ENCODE results near the gene KLK7. TPM values are rescaled to one million over a fixed set of nuclear protein-coding genes. Genes with fewer than 3 reads are reported as not detected.

KLK7 gene
- 0.52 to 1.3 TPM (median 0.97 TPM) in 3 replicates for total RNA-seq

DNA sequence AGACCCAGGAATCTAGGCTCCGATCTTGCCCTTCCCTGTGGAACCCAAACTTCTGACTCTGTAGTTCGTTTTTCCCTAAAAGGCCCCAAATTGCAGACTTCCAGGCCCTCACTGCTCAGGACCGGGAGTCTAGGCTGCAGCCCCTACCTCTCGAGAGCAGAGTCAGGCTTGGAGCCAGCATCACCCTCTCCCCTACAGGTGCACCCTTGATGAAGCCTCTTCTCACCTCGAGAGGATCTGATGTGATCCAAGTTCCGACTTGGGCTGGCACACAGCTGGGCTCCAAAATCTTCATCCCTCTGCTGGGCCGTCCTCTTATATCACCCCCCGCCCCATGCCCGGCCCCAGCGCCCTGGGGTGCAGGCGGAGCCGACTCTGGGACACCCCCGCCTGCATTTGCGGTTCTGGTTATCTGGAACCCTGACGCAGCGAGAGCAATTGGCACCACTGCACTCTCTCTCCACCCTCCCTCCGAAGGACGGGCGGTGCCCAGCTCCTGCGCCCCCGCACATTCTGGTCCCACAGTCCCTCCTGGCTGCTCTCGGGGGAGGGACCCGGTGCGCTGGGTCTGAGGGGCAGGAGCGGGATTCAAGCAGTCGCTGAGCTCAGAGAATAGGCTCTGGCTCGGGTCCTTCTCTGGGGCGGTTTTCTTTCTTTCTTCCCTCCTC is at the start of gene KLK7:
TSS of gene KLK7 (minus strand) at position 293 of the 668 bp plus-strand sequence. CDS start 1,518 bp downstream, outside the sequence.
- Mint-ChIP-seq H3K4me3 (no peak within 1 kb of the TSS), H3K9me3 (peaks cover 4% of the 10 kb centered on the region), H3K4me1 (peaks cover 10% of the 10 kb centered on the region), H3K27me3 (ENCODE audit: low read depth) (peaks cover 66% of the 10 kb centered on the region), H3K36me3 (no peaks in the 10 kb centered on the region), H3K27ac (no peak within 1 kb of the TSS)
- no peak for DNase-seq (ENCODE audit: low spot score in 2 of 2, unreplicated experiment in 2 of 2)
- TF ChIP-seq, protein P1, sequence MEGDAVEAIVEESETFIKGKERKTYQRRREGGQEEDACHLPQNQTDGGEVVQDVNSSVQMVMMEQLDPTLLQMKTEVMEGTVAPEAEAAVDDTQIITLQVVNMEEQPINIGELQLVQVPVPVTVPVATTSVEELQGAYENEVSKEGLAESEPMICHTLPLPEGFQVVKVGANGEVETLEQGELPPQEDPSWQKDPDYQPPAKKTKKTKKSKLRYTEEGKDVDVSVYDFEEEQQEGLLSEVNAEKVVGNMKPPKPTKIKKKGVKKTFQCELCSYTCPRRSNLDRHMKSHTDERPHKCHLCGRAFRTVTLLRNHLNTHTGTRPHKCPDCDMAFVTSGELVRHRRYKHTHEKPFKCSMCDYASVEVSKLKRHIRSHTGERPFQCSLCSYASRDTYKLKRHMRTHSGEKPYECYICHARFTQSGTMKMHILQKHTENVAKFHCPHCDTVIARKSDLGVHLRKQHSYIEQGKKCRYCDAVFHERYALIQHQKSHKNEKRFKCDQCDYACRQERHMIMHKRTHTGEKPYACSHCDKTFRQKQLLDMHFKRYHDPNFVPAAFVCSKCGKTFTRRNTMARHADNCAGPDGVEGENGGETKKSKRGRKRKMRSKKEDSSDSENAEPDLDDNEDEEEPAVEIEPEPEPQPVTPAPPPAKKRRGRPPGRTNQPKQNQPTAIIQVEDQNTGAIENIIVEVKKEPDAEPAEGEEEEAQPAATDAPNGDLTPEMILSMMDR (IDR thresholded peaks at IDR 0.05; ENCODE audit: unreplicated experiment), result no peak

- Mint-ChIP-seq H3K9me3 (no peaks in the 10 kb centered on the region), H3K4me1 (peaks cover 3% of the 10 kb centered on the region), H3K4me3 (no peak overlapping the region), H3K27me3 (ENCODE audit: low read depth) (peaks cover 34% of the 10 kb centered on the region), H3K27ac (no peak overlapping the region), H3K36me3 (no peaks in the 10 kb centered on the region)
- TF ChIP-seq, protein P1 (IDR thresholded peaks at IDR 0.05; ENCODE audit: unreplicated experiment), result no peak
- DNase-seq (ENCODE audit: low spot score in 2 of 2, unreplicated experiment in 2 of 2), result no peak
These were observed 48.1 kb upstream of the KLK7 start for GRCh38 chr19:51031880-51032225.

DNA sequence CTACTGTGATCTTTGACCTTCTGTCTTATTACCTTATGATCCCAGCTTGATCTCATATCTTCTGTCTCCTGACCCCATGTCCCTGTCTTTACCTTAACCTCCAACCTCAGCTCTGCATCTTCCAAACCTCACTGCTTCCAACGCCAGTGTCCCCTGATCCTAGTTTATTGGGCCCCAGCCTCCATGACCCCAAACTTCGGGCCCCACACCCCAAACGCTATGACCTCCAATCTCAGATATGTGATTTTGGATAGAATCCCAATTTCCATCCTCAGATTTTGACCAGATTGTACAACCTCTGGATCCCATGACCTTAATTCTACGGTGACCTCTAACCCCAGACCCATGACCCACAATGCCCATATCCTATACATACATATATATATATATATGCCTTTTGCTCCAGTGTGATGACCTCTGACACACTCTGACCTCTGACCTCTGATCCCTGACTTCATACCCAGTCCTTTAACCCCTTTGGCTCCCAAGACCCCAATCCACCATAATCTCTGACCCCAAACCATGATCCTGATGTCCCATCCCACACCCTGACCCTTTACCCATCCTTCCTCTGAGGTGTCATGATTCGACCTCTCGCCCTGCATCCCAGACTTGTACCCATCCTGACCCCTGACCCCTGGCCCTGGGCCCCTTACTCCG is 47.6 kb upstream of the KLK7 start:
- Mint-ChIP-seq H3K4me3 (no peak overlapping the region), H3K4me1 (peaks cover 6% of the 10 kb centered on the region), H3K36me3 (no peaks in the 10 kb centered on the region), H3K27me3 (ENCODE audit: low read depth) (peaks cover 33% of the 10 kb centered on the region), H3K27ac (no peak overlapping the region), H3K9me3 (no peaks in the 10 kb centered on the region)
- no peak for DNase-seq (ENCODE audit: low spot score in 2 of 2, unreplicated experiment in 2 of 2)
- TF ChIP-seq, protein P1 (IDR thresholded peaks at IDR 0.05; ENCODE audit: unreplicated experiment), result no peak

DNA sequence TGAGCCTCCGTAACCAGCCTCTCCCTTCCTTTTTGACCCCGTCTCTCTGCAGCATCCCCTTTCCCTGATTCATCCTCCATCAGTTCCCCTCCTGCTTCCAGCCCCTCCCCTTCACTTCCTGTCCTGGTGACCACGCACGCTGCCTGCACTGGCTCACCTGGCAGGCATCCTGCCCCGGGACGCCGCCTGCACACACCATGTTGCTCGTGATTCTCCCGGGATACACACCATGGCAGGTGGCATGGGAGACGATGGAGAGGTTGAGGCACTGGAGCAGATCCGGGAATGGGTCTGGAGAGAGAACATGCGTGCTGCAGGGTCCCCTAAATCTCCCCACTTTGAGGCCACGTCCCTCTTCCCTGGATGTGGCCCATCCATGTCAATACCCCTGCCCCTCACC is 46.9 kb upstream of the KLK7 start:
- no peak for DNase-seq (ENCODE audit: low spot score in 2 of 2, unreplicated experiment in 2 of 2)
- H3K9me3 Mint-ChIP-seq, result no peaks in the 10 kb centered on the region
- H3K36me3 Mint-ChIP-seq, result no peaks in the 10 kb centered on the region
- TF ChIP-seq, protein P1 (IDR thresholded peaks at IDR 0.05; ENCODE audit: unreplicated experiment), result no peak
- H3K27me3 Mint-ChIP-seq (ENCODE audit: low read depth), result peaks cover 30% of the 10 kb centered on the region
- no peak overlapping the region for H3K27ac Mint-ChIP-seq
- H3K4me1 Mint-ChIP-seq, result peaks cover 6% of the 10 kb centered on the region
- H3K4me3 Mint-ChIP-seq, result no peak overlapping the region

DNA sequence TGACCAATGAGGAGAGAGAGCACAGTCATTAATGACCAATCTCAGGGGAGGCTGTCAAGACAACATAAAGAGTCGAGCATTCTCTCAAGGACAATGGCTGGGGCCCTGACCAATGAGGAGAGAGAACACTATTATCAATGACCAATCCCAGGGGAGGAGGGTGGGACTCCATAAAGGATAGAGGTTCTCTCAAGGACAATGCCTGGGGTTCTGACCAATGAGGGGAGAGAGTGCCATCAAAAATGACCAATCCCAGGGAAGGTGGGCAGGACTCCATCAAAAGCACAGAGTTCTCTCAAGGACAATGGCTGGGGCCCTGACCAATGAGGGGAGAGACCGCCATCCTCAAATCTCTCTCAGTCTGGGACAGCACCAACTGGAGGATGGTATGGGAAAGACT is 46.0 kb upstream of the KLK7 start:
- Mint-ChIP-seq H3K36me3 (no peaks in the 10 kb centered on the region), H3K9me3 (no peaks in the 10 kb centered on the region), H3K27ac (no peak overlapping the region), H3K4me1 (peaks cover 6% of the 10 kb centered on the region), H3K4me3 (no peak overlapping the region), H3K27me3 (ENCODE audit: low read depth) (peaks cover 28% of the 10 kb centered on the region)
- no peak for DNase-seq (ENCODE audit: low spot score in 2 of 2, unreplicated experiment in 2 of 2)
- TF ChIP-seq, protein P1 (IDR thresholded peaks at IDR 0.05; ENCODE audit: unreplicated experiment), result no peak

Measured in mesothelial cell of epicardium (in vitro differentiated cells).